PC-9 (cell line): ENCODE results near the gene TMEM108. TPM values are rescaled to one million over a fixed set of nuclear protein-coding genes. Genes with fewer than 3 reads are reported as not detected.

Experiments
- BruUV-seq: library from RNA; stranded (reverse); fragments of 400-500 nt; replicated peaks from 2 replicates; lab custom pipeline; 2021; lab: Mats Ljungman, UMichigan
- CTCF ChIA-PET: fragments of 300-600 bp; sonication (Branson Sonifier 250); formaldehyde crosslinking; loops from one replicate; lab custom pipeline; 2022; ENCODE audit warnings: antibody characterized with exemption; lab: Charles Lee
- POLR2A ChIA-PET: fragments of 300-600 bp; sonication (Branson Sonifier 250); formaldehyde crosslinking; loops from one replicate; lab custom pipeline; 2022; ENCODE audit warnings: antibody characterized with exemption; ENCODE audit not compliant: unreplicated experiment; lab: Charles Lee
- DNase-seq, 2 experiments: peaks; one replicate each; pipeline versions ENCODE4 v3.0.0 to v3.0.0-alpha.2; 2015 to 2022; ENCODE audit warnings: mixed read lengths in 1 of 2
- H2AFZ ChIP-seq: fragments of 200-600 bp; sonication (generic); 2 replicates; pipeline ENCODE4 v1.8.1; 2017; ENCODE audit warnings: antibody characterized with exemption
- H3F3A ChIP-seq: fragments of 200-600 bp; sonication (generic); 2 replicates; pipeline ENCODE4 v1.8.1; 2017; ENCODE audit warnings: antibody characterized with exemption, mild to moderate bottlenecking, low read depth; ENCODE audit not compliant: insufficient read depth
- H3K27ac ChIP-seq: fragments of 200-600 bp; sonication (generic); 2 replicates; pipeline ENCODE4 v1.6.1; 2016; ENCODE audit warnings: mixed run types
- H3K27me3 ChIP-seq: fragments of 200-600 bp; sonication (generic); 2 replicates; pipeline ENCODE4 v1.6.1; 2016; ENCODE audit warnings: low read depth, mixed run types; ENCODE audit not compliant: insufficient read depth
- H3K36me3 ChIP-seq: fragments of 200-600 bp; sonication (generic); 2 replicates; pipeline ENCODE4 v1.6.1; 2016; ENCODE audit warnings: low read depth, mixed run types
- H3K4me1 ChIP-seq: fragments of 200-600 bp; sonication (generic); replicated peaks from 2 replicates; pipeline ENCODE4 v1.6.1; 2016; ENCODE audit warnings: mixed run types; ENCODE audit not compliant: insufficient read depth
- H3K4me2 ChIP-seq: fragments of 200-600 bp; sonication (generic); 2 replicates; pipeline ENCODE4 v1.6.1; 2017; ENCODE audit warnings: mixed run types
- H3K4me3 ChIP-seq: fragments of 200-600 bp; sonication (generic); 2 replicates; pipeline ENCODE4 v1.6.1; 2016; ENCODE audit warnings: mixed run types
- H3K79me2 ChIP-seq: fragments of 200-600 bp; sonication (generic); 2 replicates; pipeline ENCODE4 v1.6.1; 2017; ENCODE audit warnings: low read depth, mixed run types
- H3K9me2 ChIP-seq: fragments of 200-600 bp; sonication (generic); 2 replicates; pipeline ENCODE4 v1.8.1; 2017; ENCODE audit warnings: mild to moderate bottlenecking; ENCODE audit not compliant: insufficient read depth
- H3K9me3 ChIP-seq: fragments of 200-600 bp; sonication (generic); 2 replicates; pipeline ENCODE4 v1.8.1; 2016; ENCODE audit warnings: low read depth; ENCODE audit not compliant: insufficient read depth
- H4K20me1 ChIP-seq: fragments of 200-600 bp; sonication (generic); 2 replicates; pipeline ENCODE4 v1.8.1; 2017; ENCODE audit not compliant: insufficient read depth
- EZH2 ChIP-seq: fragments of 200-600 bp; sonication (generic); IDR thresholded peaks from 2 replicates; pipeline ENCODE4 v1.8.0; 2017; ENCODE audit warnings: antibody characterized with exemption, low read depth
- intact Hi-C: fragments of 100-400 bp; cut with micrococcal nuclease; formaldehyde crosslinking; loops from one replicate; pipeline ENCODE4 v1.10.0; 2022; ENCODE audit not compliant: unreplicated experiment
- total RNA-seq: library from RNA; stranded (reverse); gene quantifications from 2 replicates; pipeline ENCODE4 v1.2.3, GENCODE V29; 2021
- TF ChIP-seq, protein P1 (sequence below): fragments of 200-600 bp; sonication (generic); conservative IDR thresholded peaks from 2 replicates; pipeline ENCODE4 v1.6.1; 2017; ENCODE audit warnings: mixed run types, antibody characterized with exemption, mild to moderate bottlenecking, moderate library complexity

The TMEM108 gene
- total RNA-seq, 1 experiment from 2014 or later: not detected

DNA sequence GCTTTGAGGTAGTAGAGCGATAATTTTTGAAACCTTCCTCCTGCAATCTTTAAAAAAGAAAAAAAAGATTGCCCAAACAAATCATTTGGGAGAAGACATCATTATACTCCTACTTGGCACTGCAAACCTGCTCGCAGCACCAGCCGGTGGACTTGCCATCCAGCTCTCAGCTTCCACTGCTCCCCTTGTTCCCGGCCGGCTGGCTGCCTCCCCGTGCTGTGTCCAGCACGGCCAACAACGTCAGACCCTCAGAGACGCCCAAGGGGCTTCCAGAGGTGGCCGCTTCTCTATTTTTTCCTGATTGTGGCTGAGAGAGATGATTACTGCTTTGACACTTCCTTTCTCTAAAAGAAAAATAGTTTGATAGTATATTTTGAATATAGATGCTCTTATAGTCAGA lies 358.7 kb downstream of the TMEM108 start:
- ChIA-PET CTCF (no interaction called here), POLR2A (no interaction called here)
- Histone ChIP-seq H3K9me2 (no peaks in the 10 kb centered on the region), H3K9me3 (no peaks in the 10 kb centered on the region), H2AFZ (no peak overlapping the region), H3K79me2 (no peaks in the 10 kb centered on the region), H3K27ac (no peak overlapping the region), H3K27me3 (peaks cover 64% of the 10 kb centered on the region), H3K4me1 (no peaks in the 10 kb centered on the region), H3K4me2 (no peak overlapping the region), H3F3A (no peaks in the 10 kb centered on the region), H3K4me3 (no peak overlapping the region), H4K20me1 (no peaks in the 10 kb centered on the region), H3K36me3 (no peaks in the 10 kb centered on the region)
- TF ChIP-seq EZH2: no peak
- TF ChIP-seq, protein P1, sequence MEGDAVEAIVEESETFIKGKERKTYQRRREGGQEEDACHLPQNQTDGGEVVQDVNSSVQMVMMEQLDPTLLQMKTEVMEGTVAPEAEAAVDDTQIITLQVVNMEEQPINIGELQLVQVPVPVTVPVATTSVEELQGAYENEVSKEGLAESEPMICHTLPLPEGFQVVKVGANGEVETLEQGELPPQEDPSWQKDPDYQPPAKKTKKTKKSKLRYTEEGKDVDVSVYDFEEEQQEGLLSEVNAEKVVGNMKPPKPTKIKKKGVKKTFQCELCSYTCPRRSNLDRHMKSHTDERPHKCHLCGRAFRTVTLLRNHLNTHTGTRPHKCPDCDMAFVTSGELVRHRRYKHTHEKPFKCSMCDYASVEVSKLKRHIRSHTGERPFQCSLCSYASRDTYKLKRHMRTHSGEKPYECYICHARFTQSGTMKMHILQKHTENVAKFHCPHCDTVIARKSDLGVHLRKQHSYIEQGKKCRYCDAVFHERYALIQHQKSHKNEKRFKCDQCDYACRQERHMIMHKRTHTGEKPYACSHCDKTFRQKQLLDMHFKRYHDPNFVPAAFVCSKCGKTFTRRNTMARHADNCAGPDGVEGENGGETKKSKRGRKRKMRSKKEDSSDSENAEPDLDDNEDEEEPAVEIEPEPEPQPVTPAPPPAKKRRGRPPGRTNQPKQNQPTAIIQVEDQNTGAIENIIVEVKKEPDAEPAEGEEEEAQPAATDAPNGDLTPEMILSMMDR: no peak
- DNase-seq: no peak
- intact Hi-C loops: no loop called here
- BruUV-seq: no TSS peak

DNA sequence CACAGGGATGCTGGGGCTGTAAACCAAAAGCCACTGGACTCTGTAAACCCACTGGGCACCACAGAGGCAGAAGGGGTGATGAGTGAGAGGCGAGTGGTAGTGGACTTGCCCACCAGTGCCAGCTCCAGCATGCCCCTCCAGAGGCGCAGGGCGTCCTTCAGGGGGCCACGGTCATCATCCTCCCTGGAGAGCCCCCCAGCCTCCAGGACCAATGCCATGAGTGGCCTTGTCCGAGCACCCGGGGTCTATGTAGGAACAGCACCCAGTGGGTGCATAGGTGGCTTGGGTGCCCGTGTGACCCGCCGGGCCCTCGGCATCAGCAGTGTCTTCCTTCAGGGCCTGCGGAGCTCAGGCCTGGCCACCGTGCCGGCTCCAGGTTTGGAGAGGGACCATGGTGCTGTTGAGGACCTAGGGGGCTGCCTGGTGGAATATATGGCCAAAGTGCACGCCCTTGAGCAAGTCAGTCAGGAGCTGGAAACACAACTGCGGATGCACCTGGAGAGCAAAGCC lies 361.9 kb downstream of the TMEM108 start, which contains the start of gene BFSP2:
Gene BFSP2 (plus strand): TSS at position 51 of the 510 bp plus-strand sequence. CDS start 28 bp downstream, at position 79.
- Histone ChIP-seq H4K20me1 (no peaks in the 10 kb centered on the region), H3K27me3 (peaks cover 64% of the 10 kb centered on the region), H3K9me2 (no peaks in the 10 kb centered on the region), H3K4me1 (no peaks in the 10 kb centered on the region), H3K9me3 (no peaks in the 10 kb centered on the region), H3K4me2 (no peak within 1 kb of the TSS), H3F3A (no peaks in the 10 kb centered on the region), H3K4me3 (no peak within 1 kb of the TSS), H3K27ac (no peak within 1 kb of the TSS), H3K36me3 (no peaks in the 10 kb centered on the region), H3K79me2 (no peaks in the 10 kb centered on the region), H2AFZ (no peak within 1 kb of the TSS)
- no peak for DNase-seq
- BruUV-seq: no TSS peak
- TF ChIP-seq, protein P1: no peak
- TF ChIP-seq EZH2: no peak
- POLR2A ChIA-PET: no interaction called here
- CTCF ChIA-PET: no interaction called here
- intact Hi-C loops: no loop called here

DNA sequence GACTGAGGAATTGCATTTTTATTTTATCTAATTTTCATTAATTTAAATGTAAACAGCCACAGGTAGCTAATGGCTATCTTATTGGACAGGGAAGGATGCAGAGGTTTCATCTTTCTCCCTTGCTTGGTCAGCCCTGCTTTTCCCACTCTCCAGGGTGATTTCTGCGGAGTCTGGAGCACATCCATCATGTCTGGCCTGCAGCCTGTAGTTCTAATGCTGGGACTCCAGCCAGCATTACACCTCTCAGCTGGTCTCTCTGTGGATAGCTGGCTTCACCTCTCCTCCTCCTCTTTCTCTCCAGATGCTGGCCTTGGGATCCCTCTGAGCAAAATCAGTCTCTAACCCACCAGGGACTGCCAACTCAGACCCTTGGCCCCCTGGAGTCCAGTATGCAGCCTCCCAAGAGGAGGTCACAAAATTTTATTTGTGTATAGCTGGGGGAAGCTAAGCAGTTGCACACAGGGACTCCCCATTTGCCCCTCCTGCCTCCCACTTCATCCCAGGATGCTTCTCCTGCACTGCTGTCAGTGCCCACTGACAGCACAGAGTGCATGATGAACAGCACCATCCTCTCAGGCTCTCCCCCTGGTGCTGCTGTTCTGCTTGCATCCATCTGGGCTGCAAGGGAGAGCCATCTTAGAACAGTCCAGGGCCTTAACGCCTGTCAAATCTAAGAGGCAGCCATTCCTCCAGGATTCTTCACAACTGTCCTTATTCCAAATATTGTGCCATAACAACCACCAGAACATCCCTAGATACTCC lies 363.4 kb downstream of the TMEM108 start:
- TF ChIP-seq EZH2: no peak
- TF ChIP-seq, protein P1: no peak
- ChIA-PET POLR2A (no interaction called here), CTCF (no interaction called here)
- intact Hi-C loops: no loop called here
- Histone ChIP-seq H3K9me3 (no peaks in the 10 kb centered on the region), H3K9me2 (no peaks in the 10 kb centered on the region), H3K79me2 (no peaks in the 10 kb centered on the region), H3K4me2 (no peak overlapping the region), H3K27ac (no peak overlapping the region), H3K4me3 (no peak overlapping the region), H3K36me3 (no peaks in the 10 kb centered on the region), H3K27me3 (peaks cover 54% of the 10 kb centered on the region), H4K20me1 (no peaks in the 10 kb centered on the region), H3K4me1 (no peaks in the 10 kb centered on the region), H3F3A (no peaks in the 10 kb centered on the region), H2AFZ (no peak overlapping the region)
- no TSS peak for BruUV-seq
- no peak for DNase-seq
